B cell (primary cell): ENCODE measurements around the gene BCL11A. TPM values are rescaled to one million over a fixed set of nuclear protein-coding genes. Genes with fewer than 3 reads are reported as not detected.
A peak's percentile ranks its signal among the peaks of the same experiment; 100 is the strongest.

Experiments used
- ATAC-seq: fragments of 200-7000 bp; cut with Tn5 transposase; one replicate; pipeline ENCODE4 v1.10.0; 2021; ENCODE audit warnings: low read depth, mild to moderate bottlenecking, moderate number of reproducible peaks, moderate library complexity
- CTCF ChIA-PET: fragments of 350-600 bp; sonication (Branson Sonifier 250); formaldehyde crosslinking; loops from one replicate; lab custom pipeline; 2021; ENCODE audit warnings: antibody characterized with exemption, inconsistent platforms; lab: Charles Lee
- POLR2A ChIA-PET: fragments of 350-600 bp; sonication (Branson Sonifier 250); formaldehyde crosslinking; loops from one replicate; lab custom pipeline; 2021; ENCODE audit warnings: antibody characterized with exemption; lab: Charles Lee
- DNase-seq: peaks from one replicate; pipeline ENCODE4 v3.0.0; 2013
- H2AFZ ChIP-seq: 2 replicates; pipeline ENCODE4 v1.6.1; 2012; ENCODE audit warnings: mild to moderate bottlenecking, low read depth, low read length; ENCODE audit not compliant: insufficient read depth, poor library complexity, severe bottlenecking
- H3K27ac ChIP-seq, 2 donors: 1 replicate in 1 of 2; 2 replicates in 1 of 2; pipeline ENCODE4 v1.5.1; 2012 to 2013; ENCODE audit warnings: low read length in 2 of 2, mild to moderate bottlenecking in 2 of 2, moderate library complexity in 1 of 2
- H3K27me3 ChIP-seq, 4 experiments: fragments of 200-600 bp in 1 of 4; sonication (generic) in 1 of 4; replicated peaks in 1 of 4; 1 replicate in 2 of 4; 2 replicates in 2 of 4; pipeline versions ENCODE4 v1.6.1 to v1.7.0; 2013 to 2016; ENCODE audit warnings: low read length in 3 of 4, mild to moderate bottlenecking in 2 of 4, mixed read lengths in 1 of 4, moderate library complexity in 1 of 4; ENCODE audit not compliant: insufficient read depth in 4 of 4, control insufficient read depth in 3 of 4; ENCODE audit errors: control extremely low read depth in 1 of 4
- H3K36me3 ChIP-seq, 2 experiments: replicated peaks in 1 of 2; 1 replicate in 1 of 2; 2 replicates in 1 of 2; pipeline versions ENCODE4 v1.6.1 to v1.7.1; 2013; ENCODE audit warnings: low read length in 1 of 2; ENCODE audit not compliant: insufficient read depth in 2 of 2, control insufficient read depth in 1 of 2; ENCODE audit errors: control extremely low read depth in 1 of 2, extremely low read depth in 1 of 2
- H3K4me1 ChIP-seq, 2 donors: fragments of 200-600 bp in 1 of 2; sonication (generic) in 1 of 2; 1 replicate in 1 of 2; 2 replicates in 1 of 2; pipeline versions ENCODE4 v1.5.1 to v1.6.1; 2013 to 2017; ENCODE audit warnings: low read length in 2 of 2; ENCODE audit not compliant: control insufficient read depth in 2 of 2, insufficient read depth in 2 of 2
- H3K4me2 ChIP-seq: replicated peaks from 2 replicates; pipeline ENCODE3; 2012; ENCODE audit warnings: mild to moderate bottlenecking, low read depth, low read length; ENCODE audit not compliant: poor library complexity, severe bottlenecking
- H3K4me3 ChIP-seq, 5 experiments: fragments of 200-600 bp in 1 of 5; sonication (generic) in 1 of 5; 1 replicate in 3 of 5; 2 replicates in 2 of 5; pipeline versions ENCODE4 v1.5.1 to v1.7.0; 2011 to 2016; ENCODE audit warnings: low read length in 4 of 5, mild to moderate bottlenecking in 4 of 5, low read depth in 2 of 5, control low read depth in 1 of 5, moderate library complexity in 1 of 5; ENCODE audit not compliant: insufficient read depth in 1 of 5; ENCODE audit errors: control extremely low read depth in 1 of 5, extremely low read depth in 1 of 5
- H3K79me2 ChIP-seq: fragments of 200-600 bp; sonication (generic); one replicate; pipeline ENCODE4 v1.6.0; 2016; ENCODE audit warnings: low read length; ENCODE audit not compliant: control insufficient read depth, insufficient read depth
- H3K9ac ChIP-seq: fragments of 200-600 bp; sonication (generic); 2 replicates; pipeline ENCODE4 v1.6.1; 2017; ENCODE audit warnings: mild to moderate bottlenecking, low read length, moderate library complexity
- H3K9me3 ChIP-seq, 3 donors: one replicate each; pipeline versions ENCODE4 v1.6.1 to v1.7.1; 2013; ENCODE audit warnings: low read length in 2 of 3; ENCODE audit not compliant: control insufficient read depth in 2 of 3, insufficient read depth in 1 of 3; ENCODE audit errors: control extremely low read depth in 1 of 3
- H4K20me1 ChIP-seq: 2 replicates; pipeline ENCODE4 v1.6.0; 2012; ENCODE audit warnings: mild to moderate bottlenecking, low read length; ENCODE audit not compliant: insufficient read depth, control insufficient read depth, poor library complexity, severe bottlenecking
- H3K27ac Mint-ChIP-seq: one replicate; pipeline ENCODE4 v1.8.0; 2021; ENCODE audit warnings: mixed read lengths
- H3K27me3 Mint-ChIP-seq: one replicate; pipeline ENCODE4 v1.8.0; 2021; ENCODE audit warnings: mixed read lengths
- H3K4me1 Mint-ChIP-seq: one replicate; pipeline ENCODE4 v1.8.0; 2021; ENCODE audit warnings: mixed read lengths
- H3K4me3 Mint-ChIP-seq: one replicate; pipeline ENCODE4 v1.8.0; 2021; ENCODE audit warnings: mixed read lengths
- H3K9me3 Mint-ChIP-seq: one replicate; pipeline ENCODE4 v1.8.0; 2022; ENCODE audit warnings: mixed read lengths; ENCODE audit not compliant: insufficient read depth
- EZH2 ChIP-seq: IDR thresholded peaks from 2 replicates; pipeline ENCODE4 v1.6.1; 2012; ENCODE audit warnings: borderline replicate concordance, low read depth, mild to moderate bottlenecking, moderate library complexity, low read length; ENCODE audit not compliant: insufficient read depth, poor library complexity, severe bottlenecking
- WGBS: methylation state at CpG from one replicate; pipeline ENCODE4 v1.1.5; 2013; ENCODE audit warnings: missing lambda C conversion rate; ENCODE audit not compliant: insufficient coverage; 5-methylcytosine and 5-hydroxymethylcytosine counted together
- intact Hi-C: fragments of 100-400 bp; cut with micrococcal nuclease; formaldehyde crosslinking; loops from one replicate; pipeline ENCODE4 v1.10.0; 2022
- polyA plus RNA-seq: library from polyadenylated mRNA; depleted of rRNA; stranded (reverse); fragments of >200 nt; gene quantifications from 2 replicates; pipeline ENCODE4 v1.2.3, GENCODE V29; 2012
- total RNA-seq, 2 donors: library from RNA; stranded (reverse); fragments of 120-200 nt in 1 of 2; gene quantifications; 1 replicate in 1 of 2; 2 replicates in 1 of 2; pipeline versions ENCODE4 v1.2.3 to v1.2.4, GENCODE V29; 2013 to 2022
- TF ChIP-seq, protein P1 (sequence below): fragments of 200-600 bp; IDR thresholded peaks from one replicate; pipeline ENCODE4 v1.8.0; 2022; ENCODE audit warnings: antibody characterized with exemption, mild to moderate bottlenecking

BCL11A gene
- total and polyA plus RNA-seq, 2 donors (not counting 1 experiment from before 2014, with no cell fraction given): 81.8 to 383 TPM

DNA sequence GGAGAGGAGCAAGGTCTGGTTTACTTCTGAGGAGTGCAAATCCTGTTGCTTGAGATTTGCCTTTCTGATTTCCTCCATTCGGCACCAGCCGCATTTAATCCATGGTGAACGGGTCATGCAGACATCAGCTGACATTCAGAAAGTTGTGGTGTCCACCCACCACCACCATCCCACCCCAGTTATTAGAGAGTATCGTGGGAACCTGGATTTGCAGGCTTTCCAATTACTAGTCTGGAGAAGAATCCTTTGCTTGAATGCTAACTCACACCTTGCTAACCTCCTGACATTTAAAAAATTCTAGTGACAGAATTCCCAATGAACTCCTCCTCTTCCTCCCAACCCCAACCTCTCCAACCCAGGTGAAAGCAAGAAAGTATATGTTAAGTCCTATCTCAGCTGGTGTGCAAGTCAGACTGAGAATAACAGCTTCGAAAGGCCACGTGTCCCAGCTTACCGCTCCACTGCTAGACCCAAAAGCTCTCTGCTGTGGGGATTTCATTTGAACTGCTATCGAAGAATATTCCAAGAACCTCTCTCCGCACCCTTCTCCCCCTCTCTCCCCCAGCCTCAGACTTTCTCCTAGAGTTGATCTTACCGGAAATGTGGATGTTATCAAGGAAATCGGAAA, 17.7 kb downstream of the BCL11A start:
- Histone ChIP-seq H3K9me3 (no peaks in the 10 kb centered on the region), H3K9ac (peak overlapping the region; percentile 37), H3K4me2 (peak overlapping the region; percentile 69), H4K20me1 (peaks cover 84% of the 10 kb centered on the region), H3K27me3 (no peaks in the 10 kb centered on the region), H3K79me2 (peaks cover 100% of the 10 kb centered on the region), H3K36me3 (peaks cover 1 to 76% of the 10 kb centered on the region in 2 experiments), H3K4me1 (peaks cover 89 to 99% of the 10 kb centered on the region in 2 donors), H3K27ac (peak overlapping the region; percentile 23 to 80), H2AFZ (no peak overlapping the region), H3K4me3 (peak overlapping the region in 2 of 5 experiments; percentile 13)
- WGBS: no CpG with 5 or more reads among the region's 11 CpGs
- TF ChIP-seq EZH2: no peak
- TF ChIP-seq, protein P1, sequence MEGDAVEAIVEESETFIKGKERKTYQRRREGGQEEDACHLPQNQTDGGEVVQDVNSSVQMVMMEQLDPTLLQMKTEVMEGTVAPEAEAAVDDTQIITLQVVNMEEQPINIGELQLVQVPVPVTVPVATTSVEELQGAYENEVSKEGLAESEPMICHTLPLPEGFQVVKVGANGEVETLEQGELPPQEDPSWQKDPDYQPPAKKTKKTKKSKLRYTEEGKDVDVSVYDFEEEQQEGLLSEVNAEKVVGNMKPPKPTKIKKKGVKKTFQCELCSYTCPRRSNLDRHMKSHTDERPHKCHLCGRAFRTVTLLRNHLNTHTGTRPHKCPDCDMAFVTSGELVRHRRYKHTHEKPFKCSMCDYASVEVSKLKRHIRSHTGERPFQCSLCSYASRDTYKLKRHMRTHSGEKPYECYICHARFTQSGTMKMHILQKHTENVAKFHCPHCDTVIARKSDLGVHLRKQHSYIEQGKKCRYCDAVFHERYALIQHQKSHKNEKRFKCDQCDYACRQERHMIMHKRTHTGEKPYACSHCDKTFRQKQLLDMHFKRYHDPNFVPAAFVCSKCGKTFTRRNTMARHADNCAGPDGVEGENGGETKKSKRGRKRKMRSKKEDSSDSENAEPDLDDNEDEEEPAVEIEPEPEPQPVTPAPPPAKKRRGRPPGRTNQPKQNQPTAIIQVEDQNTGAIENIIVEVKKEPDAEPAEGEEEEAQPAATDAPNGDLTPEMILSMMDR: no peak
- Mint-ChIP-seq H3K4me1 (peaks cover 91% of the 10 kb centered on the region), H3K27me3 (no peaks in the 10 kb centered on the region), H3K27ac (peak overlapping the region; percentile 69), H3K4me3 (peak overlapping the region; percentile 70), H3K9me3 (no peaks in the 10 kb centered on the region)
- intact Hi-C loops: loop anchor here (1.0 kb wide), 1 partner anchor 8 kb away; no protein-coding TSS in a partner anchor
- DNase-seq (no peak), ATAC-seq (peak; percentile 55)
- CTCF ChIA-PET: interaction anchor here (0.8 to 1.8 kb wide), 9 partner anchors 10 to 46 kb away, joined by 3 to 6 read pairs (median 3); no protein-coding TSS in a partner anchor
- POLR2A ChIA-PET: interaction anchor here (0.7 to 1.0 kb wide), 3 partner anchors 8 to 18 kb away, joined by 3 to 6 read pairs (median 3); partner anchors contain the start of gene BCL11A
